Measurements from ENCODE around the gene NEIL3.

The NEIL3 gene

GRCh38 chr4:177408023-177408422 lies 98.3 kb downstream of the NEIL3 start:
- Histone ChIP-seq H4K20me1 (ENCODE audit: control insufficient read depth, insufficient read depth, low read depth, low read length) (no peaks in the 10 kb centered on the region), H3K27ac (ENCODE audit: low read depth, low read length) (no peak overlapping the region), H3K79me2 (ENCODE audit: control insufficient read depth, low read length) (no peaks in the 10 kb centered on the region), H3K9me3 (ENCODE audit: control insufficient read depth, insufficient read depth, low read length) (no peaks in the 10 kb centered on the region), H3K36me3 (ENCODE audit: control insufficient read depth, low read length) (no peaks in the 10 kb centered on the region), H3K4me2 (ENCODE audit: low read length) (no peak overlapping the region), H3K27me3 (ENCODE audit: control insufficient read depth, low read length) (no peaks in the 10 kb centered on the region), H3K4me1 (ENCODE audit: control insufficient read depth, low read length) (no peaks in the 10 kb centered on the region), H3F3A (ENCODE audit: control insufficient read depth, insufficient read depth) (no peaks in the 10 kb centered on the region), H3K4me3 (ENCODE audit: low read length) (no peak overlapping the region), H3K9me2 (replicated peaks; ENCODE audit: control insufficient read depth, low read length) (no peaks in the 10 kb centered on the region)
- no peak for TF ChIP-seq EZH2phosphoT487 (IDR thresholded peaks at IDR 0.05; ENCODE audit: borderline replicate concordance, low read length)
- TF ChIP-seq, protein P1, sequence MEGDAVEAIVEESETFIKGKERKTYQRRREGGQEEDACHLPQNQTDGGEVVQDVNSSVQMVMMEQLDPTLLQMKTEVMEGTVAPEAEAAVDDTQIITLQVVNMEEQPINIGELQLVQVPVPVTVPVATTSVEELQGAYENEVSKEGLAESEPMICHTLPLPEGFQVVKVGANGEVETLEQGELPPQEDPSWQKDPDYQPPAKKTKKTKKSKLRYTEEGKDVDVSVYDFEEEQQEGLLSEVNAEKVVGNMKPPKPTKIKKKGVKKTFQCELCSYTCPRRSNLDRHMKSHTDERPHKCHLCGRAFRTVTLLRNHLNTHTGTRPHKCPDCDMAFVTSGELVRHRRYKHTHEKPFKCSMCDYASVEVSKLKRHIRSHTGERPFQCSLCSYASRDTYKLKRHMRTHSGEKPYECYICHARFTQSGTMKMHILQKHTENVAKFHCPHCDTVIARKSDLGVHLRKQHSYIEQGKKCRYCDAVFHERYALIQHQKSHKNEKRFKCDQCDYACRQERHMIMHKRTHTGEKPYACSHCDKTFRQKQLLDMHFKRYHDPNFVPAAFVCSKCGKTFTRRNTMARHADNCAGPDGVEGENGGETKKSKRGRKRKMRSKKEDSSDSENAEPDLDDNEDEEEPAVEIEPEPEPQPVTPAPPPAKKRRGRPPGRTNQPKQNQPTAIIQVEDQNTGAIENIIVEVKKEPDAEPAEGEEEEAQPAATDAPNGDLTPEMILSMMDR (IDR thresholded peaks at IDR 0.05; ENCODE audit: low read depth, low read length, poor library complexity, severe bottlenecking), result no peak

- no peaks in the 10 kb centered on the region for H4K20me1 ChIP-seq (ENCODE audit: control insufficient read depth, insufficient read depth, low read depth, low read length)
- H3K9me2 ChIP-seq (replicated peaks; ENCODE audit: control insufficient read depth, low read length), result no peaks in the 10 kb centered on the region
- no peaks in the 10 kb centered on the region for H3K79me2 ChIP-seq (ENCODE audit: control insufficient read depth, low read length)
- TF ChIP-seq, protein P1 (IDR thresholded peaks at IDR 0.05; ENCODE audit: low read depth, low read length, poor library complexity, severe bottlenecking), result no peak
- no peak for TF ChIP-seq EZH2phosphoT487 (IDR thresholded peaks at IDR 0.05; ENCODE audit: borderline replicate concordance, low read length)
- no peak overlapping the region for H3K27ac ChIP-seq (ENCODE audit: low read depth, low read length)
- no peaks in the 10 kb centered on the region for H3F3A ChIP-seq (ENCODE audit: control insufficient read depth, insufficient read depth)
- no peaks in the 10 kb centered on the region for H3K27me3 ChIP-seq (ENCODE audit: control insufficient read depth, low read length)
- H3K4me2 ChIP-seq (ENCODE audit: low read length), result no peak overlapping the region
- H3K4me3 ChIP-seq (ENCODE audit: low read length), result no peak overlapping the region
- no peaks in the 10 kb centered on the region for H3K4me1 ChIP-seq (ENCODE audit: control insufficient read depth, low read length)
- no peaks in the 10 kb centered on the region for H3K9me3 ChIP-seq (ENCODE audit: control insufficient read depth, insufficient read depth, low read length)
- no peaks in the 10 kb centered on the region for H3K36me3 ChIP-seq (ENCODE audit: control insufficient read depth, low read length)
Observed at GRCh38 chr4:177410566-177410965, 100.9 kb downstream of the NEIL3 start.

DNA sequence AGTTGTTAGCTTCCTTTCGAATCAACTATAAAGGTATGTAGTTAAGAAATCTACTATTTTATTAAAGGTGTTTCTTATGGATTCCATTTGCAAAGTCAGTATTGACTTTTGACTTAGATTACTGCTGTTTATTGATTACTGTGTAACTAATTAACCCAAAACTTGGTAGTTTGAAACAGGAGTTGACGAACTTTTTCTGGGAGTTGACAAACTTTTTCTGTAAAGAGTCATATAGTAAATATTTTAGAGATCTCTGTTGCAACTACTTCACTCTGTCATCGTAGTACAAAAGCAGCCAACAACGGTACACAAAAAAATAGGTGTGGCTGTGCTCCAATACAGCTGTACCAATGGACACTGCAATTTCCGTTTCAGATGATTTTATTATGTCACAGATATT lies 102.3 kb downstream of the NEIL3 start:
- TF ChIP-seq, protein P1 (IDR thresholded peaks at IDR 0.05; ENCODE audit: low read depth, low read length, poor library complexity, severe bottlenecking), result no peak
- no peak for TF ChIP-seq EZH2phosphoT487 (IDR thresholded peaks at IDR 0.05; ENCODE audit: borderline replicate concordance, low read length)
- H4K20me1 ChIP-seq (ENCODE audit: control insufficient read depth, insufficient read depth, low read depth, low read length), result no peaks in the 10 kb centered on the region
- H3K4me1 ChIP-seq (ENCODE audit: control insufficient read depth, low read length), result no peaks in the 10 kb centered on the region
- no peak overlapping the region for H3K27ac ChIP-seq (ENCODE audit: low read depth, low read length)
- no peak overlapping the region for H3K4me3 ChIP-seq (ENCODE audit: low read length)
- H3K4me2 ChIP-seq (ENCODE audit: low read length), result no peak overlapping the region
- H3F3A ChIP-seq (ENCODE audit: control insufficient read depth, insufficient read depth), result no peaks in the 10 kb centered on the region
- H3K27me3 ChIP-seq (ENCODE audit: control insufficient read depth, low read length), result no peaks in the 10 kb centered on the region
- no peaks in the 10 kb centered on the region for H3K9me3 ChIP-seq (ENCODE audit: control insufficient read depth, insufficient read depth, low read length)
- H3K36me3 ChIP-seq (ENCODE audit: control insufficient read depth, low read length), result no peaks in the 10 kb centered on the region
- no peaks in the 10 kb centered on the region for H3K79me2 ChIP-seq (ENCODE audit: control insufficient read depth, low read length)
- no peaks in the 10 kb centered on the region for H3K9me2 ChIP-seq (replicated peaks; ENCODE audit: control insufficient read depth, low read length)
